ENCODE results near the gene ZBTB7C.

The ZBTB7C gene

GRCh38 chr18:48199399-48199798 is 209.8 kb downstream of the ZBTB7C start:
- H3K27ac ChIP-seq (ENCODE audit: low read depth, low read length), result no peak overlapping the region
- no peak overlapping the region for H3K9ac ChIP-seq (ENCODE audit: low read depth in 1 of 2, low read length in 2 of 2)
- H3K36me3 ChIP-seq (ENCODE audit: control insufficient read depth in 1 of 2, insufficient read depth in 2 of 2, low read length in 2 of 2), result no peaks in the 10 kb centered on the region
- peaks cover 7 to 11% of the 10 kb centered on the region in 2 donors for H3K27me3 ChIP-seq (ENCODE audit: control insufficient read depth in 1 of 2, insufficient read depth in 2 of 2, low read length in 2 of 2)
- no peaks in the 10 kb centered on the region for H3K9me3 ChIP-seq (ENCODE audit: control insufficient read depth in 1 of 2, low read length in 2 of 2)
- H3K4me1 ChIP-seq (ENCODE audit: control insufficient read depth in 1 of 2, insufficient read depth in 2 of 2, low read length in 2 of 2), result peaks cover 6 to 14% of the 10 kb centered on the region in 2 donors
- H3K4me3 ChIP-seq (ENCODE audit: low read depth in 1 of 2, low read length in 2 of 2), result no peak overlapping the region

- Histone ChIP-seq H3K9ac (ENCODE audit: low read depth in 1 of 2, low read length in 2 of 2) (no peak overlapping the region), H3K4me1 (ENCODE audit: control insufficient read depth in 1 of 2, insufficient read depth in 2 of 2, low read length in 2 of 2) (peaks cover 0 to 4% of the 10 kb centered on the region in 2 donors), H3K27ac (ENCODE audit: low read depth, low read length) (no peak overlapping the region), H3K9me3 (ENCODE audit: control insufficient read depth in 1 of 2, low read length in 2 of 2) (no peaks in the 10 kb centered on the region), H3K27me3 (ENCODE audit: control insufficient read depth in 1 of 2, insufficient read depth in 2 of 2, low read length in 2 of 2) (peaks cover 7 to 11% of the 10 kb centered on the region in 2 donors), H3K4me3 (ENCODE audit: low read depth in 1 of 2, low read length in 2 of 2) (no peak overlapping the region), H3K36me3 (ENCODE audit: control insufficient read depth in 1 of 2, insufficient read depth in 2 of 2, low read length in 2 of 2) (no peaks in the 10 kb centered on the region)
Observed at GRCh38 chr18:48197819-48198218, 211.4 kb downstream of the ZBTB7C start.

- Histone ChIP-seq H3K27me3 (ENCODE audit: control insufficient read depth in 1 of 2, insufficient read depth in 2 of 2, low read length in 2 of 2) (peaks cover 7 to 11% of the 10 kb centered on the region in 2 donors), H3K4me3 (ENCODE audit: low read depth in 1 of 2, low read length in 2 of 2) (no peak overlapping the region), H3K9ac (ENCODE audit: low read depth in 1 of 2, low read length in 2 of 2) (no peak overlapping the region), H3K9me3 (ENCODE audit: control insufficient read depth in 1 of 2, low read length in 2 of 2) (no peaks in the 10 kb centered on the region), H3K27ac (ENCODE audit: low read depth, low read length) (no peak overlapping the region), H3K36me3 (ENCODE audit: control insufficient read depth in 1 of 2, insufficient read depth in 2 of 2, low read length in 2 of 2) (no peaks in the 10 kb centered on the region), H3K4me1 (ENCODE audit: control insufficient read depth in 1 of 2, insufficient read depth in 2 of 2, low read length in 2 of 2) (no peaks in the 10 kb centered on the region)
Observed at GRCh38 chr18:48195787-48196186, 213.4 kb downstream of the ZBTB7C start.

- Histone ChIP-seq H3K36me3 (ENCODE audit: control insufficient read depth in 1 of 2, insufficient read depth in 2 of 2, low read length in 2 of 2) (no peaks in the 10 kb centered on the region), H3K9me3 (ENCODE audit: control insufficient read depth in 1 of 2, low read length in 2 of 2) (no peaks in the 10 kb centered on the region), H3K4me1 (ENCODE audit: control insufficient read depth in 1 of 2, insufficient read depth in 2 of 2, low read length in 2 of 2) (no peaks in the 10 kb centered on the region), H3K27me3 (ENCODE audit: control insufficient read depth in 1 of 2, insufficient read depth in 2 of 2, low read length in 2 of 2) (peaks cover 7 to 11% of the 10 kb centered on the region in 2 donors), H3K27ac (ENCODE audit: low read depth, low read length) (no peak overlapping the region), H3K4me3 (ENCODE audit: low read depth in 1 of 2, low read length in 2 of 2) (no peak overlapping the region), H3K9ac (ENCODE audit: low read depth in 1 of 2, low read length in 2 of 2) (no peak overlapping the region)
Observed at GRCh38 chr18:48194591-48195181, 214.5 kb downstream of the ZBTB7C start.

- Histone ChIP-seq H3K4me3 (ENCODE audit: low read depth in 1 of 2, low read length in 2 of 2) (no peak overlapping the region), H3K9ac (ENCODE audit: low read depth in 1 of 2, low read length in 2 of 2) (no peak overlapping the region), H3K36me3 (ENCODE audit: control insufficient read depth in 1 of 2, insufficient read depth in 2 of 2, low read length in 2 of 2) (no peaks in the 10 kb centered on the region), H3K27me3 (ENCODE audit: control insufficient read depth in 1 of 2, insufficient read depth in 2 of 2, low read length in 2 of 2) (peaks cover 5 to 10% of the 10 kb centered on the region in 2 donors), H3K27ac (ENCODE audit: low read depth, low read length) (no peak overlapping the region), H3K9me3 (ENCODE audit: control insufficient read depth in 1 of 2, low read length in 2 of 2) (no peaks in the 10 kb centered on the region), H3K4me1 (ENCODE audit: control insufficient read depth in 1 of 2, insufficient read depth in 2 of 2, low read length in 2 of 2) (no peaks in the 10 kb centered on the region)
Observed at GRCh38 chr18:48193521-48194492, 215.4 kb downstream of the ZBTB7C start.

GRCh38 chr18:48192542-48192941 is 216.6 kb downstream of the ZBTB7C start:
- Histone ChIP-seq H3K4me1 (ENCODE audit: control insufficient read depth in 1 of 2, insufficient read depth in 2 of 2, low read length in 2 of 2) (no peaks in the 10 kb centered on the region), H3K9me3 (ENCODE audit: control insufficient read depth in 1 of 2, low read length in 2 of 2) (no peaks in the 10 kb centered on the region), H3K4me3 (ENCODE audit: low read depth in 1 of 2, low read length in 2 of 2) (no peak overlapping the region), H3K27ac (ENCODE audit: low read depth, low read length) (no peak overlapping the region), H3K9ac (ENCODE audit: low read depth in 1 of 2, low read length in 2 of 2) (no peak overlapping the region), H3K27me3 (ENCODE audit: control insufficient read depth in 1 of 2, insufficient read depth in 2 of 2, low read length in 2 of 2) (peaks cover 0 to 1% of the 10 kb centered on the region in 2 donors), H3K36me3 (ENCODE audit: control insufficient read depth in 1 of 2, insufficient read depth in 2 of 2, low read length in 2 of 2) (no peaks in the 10 kb centered on the region)

- no peaks in the 10 kb centered on the region for H3K36me3 ChIP-seq (ENCODE audit: control insufficient read depth in 1 of 2, insufficient read depth in 2 of 2, low read length in 2 of 2)
- no peak overlapping the region for H3K27ac ChIP-seq (ENCODE audit: low read depth, low read length)
- no peaks in the 10 kb centered on the region for H3K9me3 ChIP-seq (ENCODE audit: control insufficient read depth in 1 of 2, low read length in 2 of 2)
- H3K27me3 ChIP-seq (ENCODE audit: control insufficient read depth in 1 of 2, insufficient read depth in 2 of 2, low read length in 2 of 2), result no peaks in the 10 kb centered on the region
- H3K4me1 ChIP-seq (ENCODE audit: control insufficient read depth in 1 of 2, insufficient read depth in 2 of 2, low read length in 2 of 2), result no peaks in the 10 kb centered on the region
- no peak overlapping the region for H3K9ac ChIP-seq (ENCODE audit: low read depth in 1 of 2, low read length in 2 of 2)
- no peak overlapping the region for H3K4me3 ChIP-seq (ENCODE audit: low read depth in 1 of 2, low read length in 2 of 2)
Observed at GRCh38 chr18:48191494-48191893, 217.7 kb downstream of the ZBTB7C start.

GRCh38 chr18:48190994-48191393 is 218.2 kb downstream of the ZBTB7C start:
- Histone ChIP-seq H3K27ac (ENCODE audit: low read depth, low read length) (no peak overlapping the region), H3K9ac (ENCODE audit: low read depth in 1 of 2, low read length in 2 of 2) (no peak overlapping the region), H3K27me3 (ENCODE audit: control insufficient read depth in 1 of 2, insufficient read depth in 2 of 2, low read length in 2 of 2) (no peaks in the 10 kb centered on the region), H3K4me3 (ENCODE audit: low read depth in 1 of 2, low read length in 2 of 2) (no peak overlapping the region), H3K4me1 (ENCODE audit: control insufficient read depth in 1 of 2, insufficient read depth in 2 of 2, low read length in 2 of 2) (no peaks in the 10 kb centered on the region), H3K36me3 (ENCODE audit: control insufficient read depth in 1 of 2, insufficient read depth in 2 of 2, low read length in 2 of 2) (no peaks in the 10 kb centered on the region), H3K9me3 (ENCODE audit: control insufficient read depth in 1 of 2, low read length in 2 of 2) (no peaks in the 10 kb centered on the region)

- Histone ChIP-seq H3K9me3 (ENCODE audit: control insufficient read depth in 1 of 2, low read length in 2 of 2) (no peaks in the 10 kb centered on the region), H3K27ac (ENCODE audit: low read depth, low read length) (no peak overlapping the region), H3K9ac (ENCODE audit: low read depth in 1 of 2, low read length in 2 of 2) (no peak overlapping the region), H3K4me3 (ENCODE audit: low read depth in 1 of 2, low read length in 2 of 2) (no peak overlapping the region), H3K36me3 (ENCODE audit: control insufficient read depth in 1 of 2, insufficient read depth in 2 of 2, low read length in 2 of 2) (no peaks in the 10 kb centered on the region), H3K27me3 (ENCODE audit: control insufficient read depth in 1 of 2, insufficient read depth in 2 of 2, low read length in 2 of 2) (no peaks in the 10 kb centered on the region), H3K4me1 (ENCODE audit: control insufficient read depth in 1 of 2, insufficient read depth in 2 of 2, low read length in 2 of 2) (no peaks in the 10 kb centered on the region)
Observed at GRCh38 chr18:48188609-48189008, 220.6 kb downstream of the ZBTB7C start.

- no peak overlapping the region for H3K27ac ChIP-seq (ENCODE audit: low read depth, low read length)
- no peak overlapping the region for H3K4me3 ChIP-seq (ENCODE audit: low read depth in 1 of 2, low read length in 2 of 2)
- no peaks in the 10 kb centered on the region for H3K27me3 ChIP-seq (ENCODE audit: control insufficient read depth in 1 of 2, insufficient read depth in 2 of 2, low read length in 2 of 2)
- H3K36me3 ChIP-seq (ENCODE audit: control insufficient read depth in 1 of 2, insufficient read depth in 2 of 2, low read length in 2 of 2), result no peaks in the 10 kb centered on the region
- no peaks in the 10 kb centered on the region for H3K9me3 ChIP-seq (ENCODE audit: control insufficient read depth in 1 of 2, low read length in 2 of 2)
- no peak overlapping the region for H3K9ac ChIP-seq (ENCODE audit: low read depth in 1 of 2, low read length in 2 of 2)
- no peaks in the 10 kb centered on the region for H3K4me1 ChIP-seq (ENCODE audit: control insufficient read depth in 1 of 2, insufficient read depth in 2 of 2, low read length in 2 of 2)
Observed at GRCh38 chr18:48186861-48187260, 222.3 kb downstream of the ZBTB7C start.

All from duodenal mucosa (tissue), 2 donors.